ENCODE measurements around the gene PLCH2. TPM values are rescaled to one million over a fixed set of nuclear protein-coding genes. Genes with fewer than 3 reads are reported as not detected.

The PLCH2 gene
- total RNA-seq, 1 donor, result 0.81 TPM

- DNase-seq (ENCODE audit: low read depth), result no peak
- no peak overlapping the region for H3K4me3 ChIP-seq (ENCODE audit: low read depth, low read length)
- TF ChIP-seq CTCF (IDR thresholded peaks at IDR 0.05; ENCODE audit: insufficient read depth, low read length), result no peak
Measured at GRCh38 chr1:2445162-2445822, 30.8 kb upstream of the PLCH2 start.

- no peak for TF ChIP-seq CTCF (IDR thresholded peaks at IDR 0.05; ENCODE audit: insufficient read depth, low read length)
Measured at GRCh38 chr1:2445823-2446215, 30.3 kb upstream of the PLCH2 start.

GRCh38 chr1:2446394-2446793, 29.7 kb upstream of the PLCH2 start:
- TF ChIP-seq CTCF (IDR thresholded peaks at IDR 0.05; ENCODE audit: insufficient read depth, low read length), result no peak
- H3K4me3 ChIP-seq (ENCODE audit: low read depth, low read length), result no peak overlapping the region
- DNase-seq (ENCODE audit: low read depth), result no peak

More at GRCh38 chr1:2445823-2446215, 30.3 kb upstream of the PLCH2 start:
- no peak for DNase-seq (ENCODE audit: low read depth)
- H3K4me3 ChIP-seq (ENCODE audit: low read depth, low read length), result no peak overlapping the region

GRCh38 chr1:2446861-2447260, 29.2 kb upstream of the PLCH2 start:
- no peak for DNase-seq (ENCODE audit: low read depth)
- TF ChIP-seq CTCF (IDR thresholded peaks at IDR 0.05; ENCODE audit: insufficient read depth, low read length), result no peak
- no peak overlapping the region for H3K4me3 ChIP-seq (ENCODE audit: low read depth, low read length)

GRCh38 chr1:2447276-2448097, 28.6 kb upstream of the PLCH2 start:
- DNase-seq (ENCODE audit: low read depth), result no peak
- no peak overlapping the region for H3K4me3 ChIP-seq (ENCODE audit: low read depth, low read length)
- no peak for TF ChIP-seq CTCF (IDR thresholded peaks at IDR 0.05; ENCODE audit: insufficient read depth, low read length)

GRCh38 chr1:2448098-2448445, 28.0 kb upstream of the PLCH2 start:
- TF ChIP-seq CTCF (IDR thresholded peaks at IDR 0.05; ENCODE audit: insufficient read depth, low read length), result no peak

More at GRCh38 chr1:2448098-2448445, 28.0 kb upstream of the PLCH2 start:
- no peak for DNase-seq (ENCODE audit: low read depth)
- H3K4me3 ChIP-seq (ENCODE audit: low read depth, low read length), result no peak overlapping the region

All from fibroblast of the aortic adventitia (primary cell).